NCI-H187 (cell line): ENCODE results near the gene RAB35.
"Not testable (repeated sequence)": the region's sequence is repeated elsewhere in the genome, so short reads cannot be mapped to it uniquely, and the experiment has no call there.

Experiments used
- DNase-seq, 2 experiments: peaks; one replicate each; lab custom pipeline; 2025; lab: John Stamatoyannopoulos, UW

RAB35 gene

DNA sequence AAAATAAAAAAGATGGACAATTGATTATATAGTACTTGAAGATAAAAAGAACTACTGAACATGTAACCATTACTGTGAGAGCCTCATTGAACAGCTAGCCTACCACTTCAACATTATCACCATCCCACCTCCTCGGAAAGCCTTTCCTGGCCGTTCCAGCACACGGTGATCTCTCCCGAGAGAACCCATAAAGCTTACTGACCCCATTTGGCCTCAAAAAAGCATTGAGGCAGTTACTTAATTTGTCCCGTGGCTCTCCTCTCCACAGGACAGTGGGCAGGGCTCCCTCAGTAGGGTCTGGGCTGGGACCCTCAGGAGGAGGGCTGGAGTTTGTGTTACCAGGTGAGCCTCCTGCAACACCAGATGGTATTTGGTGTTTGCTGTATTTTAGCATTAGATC is 55.8 kb downstream of the RAB35 start:
- no peak for DNase-seq

DNA sequence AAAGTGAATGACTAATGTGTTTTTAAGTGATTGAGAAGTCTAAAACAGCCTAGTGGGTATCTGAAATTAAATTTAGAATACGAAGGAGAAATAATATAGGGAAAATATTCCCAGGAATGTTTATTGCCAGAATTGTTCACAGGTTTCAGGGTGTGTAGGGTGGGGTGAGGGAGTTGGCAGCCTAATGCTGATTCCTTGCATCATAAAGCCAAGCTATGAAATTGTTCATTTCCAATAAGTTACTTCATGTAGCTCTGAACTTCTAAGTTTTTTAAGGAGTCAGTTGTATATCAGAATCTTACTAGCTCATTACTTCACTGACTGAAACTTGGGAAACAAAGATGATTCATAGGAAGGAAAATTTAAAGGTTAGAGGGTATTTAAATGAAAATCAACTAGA is 56.4 kb downstream of the RAB35 start:
- DNase-seq = no peak

DNA sequence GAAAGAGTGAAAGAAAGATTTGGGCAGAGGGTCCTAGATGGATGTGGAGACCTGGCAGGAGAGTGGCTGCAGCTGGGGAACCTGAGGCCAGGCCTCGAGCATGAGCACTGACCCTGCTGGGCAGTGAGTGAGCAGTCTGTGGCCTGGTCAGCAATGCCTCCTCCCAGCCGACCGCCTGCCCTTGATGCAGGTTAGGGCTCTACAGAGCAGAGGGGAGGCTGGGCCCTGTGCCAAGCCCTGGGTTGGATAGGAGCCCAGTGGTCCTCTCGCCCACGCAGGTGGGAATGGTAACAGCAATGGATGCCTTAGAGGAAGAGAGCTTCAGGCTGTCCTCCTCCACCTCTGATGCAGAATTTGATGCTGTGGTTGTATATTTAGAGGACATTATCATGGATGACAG is 59.8 kb downstream of the RAB35 start:
- DNase-seq = no peak

DNA sequence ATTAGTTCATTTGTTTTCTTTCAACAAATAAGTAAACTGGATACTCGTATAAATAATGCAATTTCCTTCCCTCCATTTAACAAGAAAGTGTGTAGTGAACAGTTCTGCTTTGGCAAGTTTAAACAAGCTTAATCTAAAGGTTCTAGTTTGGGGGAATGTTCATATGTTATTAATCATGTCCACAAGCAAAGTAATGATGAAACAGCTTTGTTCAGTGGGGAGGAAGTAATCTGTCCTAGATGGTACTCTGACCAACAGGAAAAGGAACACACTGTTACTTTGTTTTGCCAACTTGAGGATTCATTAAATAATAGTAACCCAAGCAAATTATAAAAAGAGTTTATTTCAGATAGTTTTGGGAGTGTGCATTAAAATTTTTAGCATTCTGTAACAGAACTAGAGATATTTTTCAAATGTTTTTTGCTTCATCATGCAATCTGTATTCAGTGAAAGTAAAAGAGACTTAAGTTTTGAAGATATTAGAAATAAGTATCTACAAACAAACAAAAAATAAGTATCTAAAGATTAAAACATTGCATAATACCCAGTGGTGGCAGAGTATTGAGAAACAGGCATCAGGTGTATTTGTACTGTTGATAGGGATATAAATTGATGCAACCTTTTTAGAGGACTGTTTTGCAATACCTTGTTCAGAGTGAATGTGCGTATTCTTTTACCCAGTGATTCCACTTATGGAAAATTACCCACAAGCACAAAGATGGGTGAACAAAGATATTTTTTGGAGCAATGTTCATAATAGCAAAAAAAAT is 61.1 kb downstream of the RAB35 start:
- DNase-seq = no peak

DNA sequence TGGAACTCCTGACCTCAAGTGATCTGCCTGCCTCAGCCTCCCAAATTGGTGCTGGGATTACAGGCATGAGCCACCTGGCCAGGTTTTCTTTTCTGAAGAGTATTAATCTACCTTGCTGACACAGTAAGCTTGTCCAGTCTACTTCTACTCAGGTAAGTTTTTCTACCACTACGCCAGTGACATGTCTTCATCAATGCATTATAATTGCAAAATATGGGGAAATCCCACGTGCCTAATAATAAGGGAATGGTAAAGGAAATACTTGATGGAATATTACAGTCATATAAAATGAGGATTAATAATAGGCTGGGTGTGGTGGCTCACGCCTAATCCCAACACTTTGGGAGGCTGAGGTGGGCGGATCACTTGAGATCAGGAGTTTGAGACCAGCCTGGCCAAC is 62.3 kb downstream of the RAB35 start:
- DNase-seq = no peak

DNA sequence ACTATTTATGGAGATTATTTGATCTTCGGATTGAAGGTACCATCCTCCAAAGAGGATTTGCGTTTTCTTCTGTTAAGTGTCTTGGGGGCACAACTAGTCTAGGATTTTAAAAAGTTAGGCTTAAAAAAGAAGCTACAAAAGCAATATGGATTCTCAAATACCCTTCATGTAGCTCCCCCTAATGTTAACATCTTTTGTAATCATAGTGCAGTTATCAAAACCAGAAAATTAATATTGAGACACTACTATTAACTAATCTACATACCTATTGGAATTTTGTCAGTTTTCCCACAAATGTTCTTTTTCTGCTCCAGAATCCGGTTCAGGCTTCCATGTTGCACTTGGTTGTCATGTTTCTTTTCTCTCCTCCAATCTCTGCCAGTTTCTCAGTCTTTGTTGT is 65.0 kb downstream of the RAB35 start:
- no peak for DNase-seq

DNA sequence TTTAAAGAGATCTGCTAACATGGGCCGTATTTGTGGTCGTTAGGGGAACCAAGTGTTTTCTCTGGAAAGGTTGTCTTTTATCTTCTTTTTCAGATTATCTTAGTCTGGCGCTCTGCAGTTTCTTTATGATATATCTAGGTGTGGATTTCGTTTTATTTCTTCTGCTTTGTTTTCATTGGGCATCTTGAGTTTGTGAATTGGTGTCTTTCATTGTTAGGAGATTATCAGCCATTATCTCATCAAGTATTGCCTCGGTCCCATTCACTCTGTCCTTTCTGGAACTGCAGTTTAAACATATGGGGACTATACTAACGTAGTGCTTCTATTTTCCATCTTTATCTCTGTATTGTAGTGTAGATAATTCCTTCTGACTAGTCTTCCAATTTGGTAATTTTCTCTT is 67.1 kb downstream of the RAB35 start:
- DNase-seq = no peak

DNA sequence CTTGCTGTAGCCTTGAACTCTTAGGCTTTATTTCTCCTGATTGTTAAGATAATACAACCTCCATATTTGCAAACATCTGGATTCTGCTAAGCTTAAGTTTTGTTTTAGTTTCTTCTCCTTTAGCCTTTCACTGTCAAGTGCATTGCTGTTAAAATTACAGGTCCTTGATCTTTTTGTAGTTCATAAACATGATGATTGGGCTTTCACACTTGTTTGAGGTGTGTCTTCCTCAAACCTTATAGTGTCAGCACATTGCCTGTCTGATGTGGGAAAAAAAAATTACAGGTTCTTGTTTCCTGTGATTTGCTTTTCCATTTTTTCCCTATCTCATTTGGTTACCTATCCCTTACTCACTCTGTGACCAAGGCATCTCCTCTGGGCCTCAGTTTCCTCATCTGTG is 68.3 kb downstream of the RAB35 start:
- DNase-seq = no peak

DNA sequence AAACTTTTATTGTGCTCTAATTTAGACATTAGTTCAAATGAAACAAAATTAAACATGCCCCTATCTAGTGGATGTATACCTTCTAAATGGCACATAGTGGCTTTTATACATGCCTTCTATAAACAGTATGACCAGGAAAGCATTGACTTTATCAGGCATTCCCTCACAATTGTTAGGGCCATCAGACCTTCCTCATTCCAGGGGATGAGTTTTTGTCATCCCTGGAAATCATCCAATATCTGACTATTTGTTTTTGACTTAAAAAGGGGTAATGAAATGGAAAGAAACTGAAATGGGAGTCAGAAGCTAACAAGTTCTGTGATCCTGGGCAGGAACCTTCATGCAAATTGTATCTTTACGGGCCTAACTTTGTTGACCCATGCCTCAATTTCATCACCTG is 69.5 kb downstream of the RAB35 start:
- no peak for DNase-seq

DNA sequence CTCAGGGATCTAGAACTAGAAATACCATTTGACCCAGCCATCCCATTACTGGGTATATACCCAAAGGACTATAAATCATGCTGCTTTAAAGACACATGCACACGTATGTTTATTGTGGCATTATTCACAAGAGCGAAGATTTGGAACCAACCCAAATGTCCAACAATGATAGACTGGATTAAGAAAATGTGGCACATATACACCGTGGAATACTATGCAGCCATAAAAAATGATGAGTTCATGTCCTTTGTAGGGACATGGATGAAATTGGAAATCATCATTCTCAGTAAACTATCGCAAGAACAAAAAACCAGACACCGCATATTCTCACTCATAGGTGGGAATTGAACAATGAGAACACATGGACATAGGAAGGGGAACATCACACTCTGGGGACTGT is 71.2 kb downstream of the RAB35 start:
- not testable (repeated sequence) for DNase-seq
